GM20000 (cell line): Measurements from ENCODE around the gene ERLEC1.

Source experiments
- DNase-seq: peaks from one replicate; pipeline ENCODE4 v3.0.0; 2012; ENCODE audit warnings: low spot score
- CTCF ChIP-seq: IDR thresholded peaks from 2 replicates; pipeline ENCODE4 v1.5.1; 2012; ENCODE audit warnings: mild to moderate bottlenecking, control low read depth; ENCODE audit errors: extremely low read depth, missing control alignments

The ERLEC1 gene

GRCh38 chr2:53856272-53856671 is 69.4 kb downstream of the ERLEC1 start:
- no peak for TF ChIP-seq CTCF
- no peak for DNase-seq

GRCh38 chr2:53859206-53860181 is 72.7 kb downstream of the ERLEC1 start, which contains the start of gene GPR75:
TSS of gene GPR75 (minus strand) at chr2:53859967. CDS start at chr2:53854756, 5,211 bp downstream.
- no peak for DNase-seq

GRCh38 chr2:53861824-53862223 is 75.0 kb downstream of the ERLEC1 start:
- DNase-seq = no peak
- TF ChIP-seq CTCF = no peak

More at GRCh38 chr2:53859206-53860181, 72.7 kb downstream of the ERLEC1 start, which contains the start of gene GPR75:
- TF ChIP-seq CTCF = no peak

GRCh38 chr2:53863538-53864227 is 76.8 kb downstream of the ERLEC1 start:
- TF ChIP-seq CTCF = no peak
- no peak for DNase-seq

GRCh38 chr2:53865264-53865663 is 78.4 kb downstream of the ERLEC1 start:
- TF ChIP-seq CTCF = no peak
- DNase-seq = no peak

GRCh38 chr2:53865962-53866361 is 79.1 kb downstream of the ERLEC1 start:
- DNase-seq = no peak
- no peak for TF ChIP-seq CTCF

- no peak for DNase-seq
- TF ChIP-seq CTCF = no peak
Measured at GRCh38 chr2:53867169-53867568, 80.3 kb downstream of the ERLEC1 start.
